VCaP (cell line): Measurements from ENCODE around the gene FBL.
A peak's percentile ranks its signal among the peaks of the same experiment; 100 is the strongest.

Source experiments
- H3K27ac ChIP-seq: fragments of 450-650 bp; 2 replicates; pipeline ENCODE4 v1.5.1; 2017
- TF ChIP-seq, protein P1 (sequence below): fragments of 450-650 bp; conservative IDR thresholded peaks from 2 replicates; pipeline ENCODE4 v1.5.1; 2017; ENCODE audit warnings: mild to moderate bottlenecking, moderate library complexity

The FBL gene

DNA sequence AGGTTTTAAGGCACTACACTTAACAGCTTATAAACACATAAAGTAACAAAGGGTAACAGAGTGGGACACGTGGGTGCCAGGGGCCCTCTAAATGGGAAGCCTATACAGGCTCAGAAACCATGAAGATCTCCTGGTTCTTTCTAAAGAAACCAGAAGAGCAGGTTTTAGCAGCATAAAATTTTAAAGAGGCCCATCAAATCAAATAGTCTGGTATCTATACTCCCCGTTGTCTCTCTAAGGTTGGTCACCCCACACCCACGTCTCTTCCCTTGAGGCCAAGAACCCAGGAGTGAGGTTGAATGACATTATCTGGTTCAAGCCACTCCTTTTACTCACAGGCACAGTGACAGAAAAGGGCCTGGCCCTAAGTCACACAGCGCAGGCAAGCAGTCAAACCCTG is 7.6 kb downstream of the FBL start:
- TF ChIP-seq, protein P1, sequence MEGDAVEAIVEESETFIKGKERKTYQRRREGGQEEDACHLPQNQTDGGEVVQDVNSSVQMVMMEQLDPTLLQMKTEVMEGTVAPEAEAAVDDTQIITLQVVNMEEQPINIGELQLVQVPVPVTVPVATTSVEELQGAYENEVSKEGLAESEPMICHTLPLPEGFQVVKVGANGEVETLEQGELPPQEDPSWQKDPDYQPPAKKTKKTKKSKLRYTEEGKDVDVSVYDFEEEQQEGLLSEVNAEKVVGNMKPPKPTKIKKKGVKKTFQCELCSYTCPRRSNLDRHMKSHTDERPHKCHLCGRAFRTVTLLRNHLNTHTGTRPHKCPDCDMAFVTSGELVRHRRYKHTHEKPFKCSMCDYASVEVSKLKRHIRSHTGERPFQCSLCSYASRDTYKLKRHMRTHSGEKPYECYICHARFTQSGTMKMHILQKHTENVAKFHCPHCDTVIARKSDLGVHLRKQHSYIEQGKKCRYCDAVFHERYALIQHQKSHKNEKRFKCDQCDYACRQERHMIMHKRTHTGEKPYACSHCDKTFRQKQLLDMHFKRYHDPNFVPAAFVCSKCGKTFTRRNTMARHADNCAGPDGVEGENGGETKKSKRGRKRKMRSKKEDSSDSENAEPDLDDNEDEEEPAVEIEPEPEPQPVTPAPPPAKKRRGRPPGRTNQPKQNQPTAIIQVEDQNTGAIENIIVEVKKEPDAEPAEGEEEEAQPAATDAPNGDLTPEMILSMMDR: no peak

DNA sequence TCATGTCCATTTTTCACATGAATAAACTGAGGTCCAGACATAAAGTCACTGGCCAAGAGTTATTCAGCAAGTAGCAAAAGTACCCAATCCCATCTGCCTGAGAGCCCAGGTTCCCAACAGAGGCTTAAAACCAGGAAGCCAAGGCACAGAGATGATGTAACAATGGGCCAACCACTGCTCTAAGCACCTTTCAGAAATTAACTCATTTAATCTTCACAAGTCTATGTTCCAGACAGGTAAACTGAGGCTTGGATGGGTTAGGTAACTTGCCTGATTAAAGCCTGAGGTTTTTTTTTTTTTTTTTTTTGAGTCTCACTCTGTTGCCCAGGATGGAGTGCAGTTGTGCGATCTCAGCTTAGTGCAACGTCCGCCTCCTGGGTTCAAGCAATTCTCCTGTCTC is 8.2 kb downstream of the FBL start:
- H3K27ac ChIP-seq: no peak overlapping the region
- TF ChIP-seq, protein P1: no peak

More for the DNA sequence above, 7.6 kb downstream of the FBL start:
- H3K27ac ChIP-seq: peak overlapping the region; percentile 30; the same call in 1 of the 2 replicates

DNA sequence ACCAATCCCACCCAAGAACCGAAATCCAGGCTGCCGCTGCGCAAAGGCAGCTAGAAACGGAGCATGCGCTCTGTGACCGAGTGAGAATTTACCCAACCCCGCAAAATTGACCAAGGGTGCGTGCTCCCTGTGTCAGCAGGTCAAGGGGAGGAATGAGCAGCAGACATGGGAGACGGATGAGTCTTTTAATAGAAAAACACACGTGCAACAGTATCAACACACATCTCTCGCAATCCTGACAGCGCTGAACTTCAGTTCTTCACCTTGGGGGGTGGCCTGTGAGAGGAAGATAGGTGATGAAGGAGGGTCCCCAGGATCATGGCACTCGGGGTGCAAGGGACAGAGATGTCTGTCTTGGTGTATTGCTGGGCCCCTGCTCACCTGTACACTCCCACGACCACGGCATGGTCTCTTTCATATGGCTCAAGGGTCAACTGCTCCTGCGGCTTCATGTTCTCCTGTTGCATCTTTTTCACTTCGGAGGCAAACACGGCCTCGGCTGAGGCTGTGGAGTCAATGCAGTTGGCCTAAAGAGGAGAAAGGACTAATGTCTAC is 11.8 kb downstream of the FBL start:
- H3K27ac ChIP-seq: peak overlapping the region; percentile 89
- TF ChIP-seq, protein P1: no peak

DNA sequence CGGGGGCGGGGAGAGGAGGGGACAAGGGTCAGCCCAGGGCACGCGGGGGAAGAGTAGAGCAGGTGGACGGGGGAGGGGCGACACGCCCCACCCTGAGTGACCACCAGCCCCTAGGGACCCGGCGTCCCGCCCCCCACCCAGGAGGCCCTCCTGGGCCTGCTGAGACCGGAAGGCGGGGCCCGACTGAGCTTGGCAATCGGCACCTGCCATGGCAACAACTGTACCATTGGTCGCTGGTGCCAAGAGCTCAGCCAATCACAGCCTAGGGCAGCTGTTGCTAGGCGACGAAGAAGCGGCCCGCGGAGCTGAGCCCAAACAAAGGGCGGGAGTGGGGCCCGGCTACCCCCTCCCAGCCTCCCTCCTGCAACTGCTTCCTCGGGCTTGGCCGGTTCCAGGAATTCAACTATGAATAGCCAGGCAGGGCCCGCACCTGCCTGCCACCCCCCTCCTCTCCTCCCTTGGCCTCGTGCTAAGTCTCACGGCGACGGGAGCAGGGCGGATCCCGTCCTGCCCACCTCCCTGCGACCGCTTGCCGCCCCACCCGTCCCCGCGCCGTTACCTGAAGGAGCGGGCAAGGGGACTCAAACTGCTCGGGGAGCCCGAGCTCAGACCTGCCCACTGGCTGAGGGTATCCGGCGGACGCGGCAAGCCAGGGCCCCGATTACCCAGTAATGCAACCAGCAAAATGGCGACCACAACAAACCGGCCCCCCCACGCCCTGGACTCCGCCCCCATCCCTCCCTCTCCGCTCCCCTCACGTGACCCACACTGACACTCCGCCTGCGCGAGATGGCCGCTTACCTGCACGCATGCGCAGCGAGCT is 12.5 kb downstream of the FBL start, which contains the start of gene DYRK1B:
Gene DYRK1B, minus strand, starts transcription at position 699 of the 823 bp plus-strand sequence. CDS start 2,295 bp downstream, outside the sequence.
- TF ChIP-seq, protein P1: no peak
- H3K27ac ChIP-seq: peak within 1 kb of the TSS; percentile 89

DNA sequence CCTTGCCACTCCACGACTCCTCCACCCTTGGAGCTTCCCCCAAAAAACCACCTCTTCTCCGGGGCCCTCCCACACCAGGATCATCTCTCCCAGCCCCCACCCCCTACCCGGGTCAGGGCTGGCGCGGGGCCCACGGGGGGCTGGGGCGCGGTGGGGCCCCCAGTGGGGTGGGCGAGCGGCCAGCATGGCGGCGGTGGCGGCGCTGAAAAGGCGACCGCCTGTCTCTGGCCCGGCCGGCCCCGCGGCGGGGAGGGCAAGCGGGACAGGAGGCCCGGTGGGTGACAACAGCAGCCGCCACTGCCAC is 13.1 kb downstream of the FBL start:
- TF ChIP-seq, protein P1: no peak
- H3K27ac ChIP-seq: peak overlapping the region; percentile 89

DNA sequence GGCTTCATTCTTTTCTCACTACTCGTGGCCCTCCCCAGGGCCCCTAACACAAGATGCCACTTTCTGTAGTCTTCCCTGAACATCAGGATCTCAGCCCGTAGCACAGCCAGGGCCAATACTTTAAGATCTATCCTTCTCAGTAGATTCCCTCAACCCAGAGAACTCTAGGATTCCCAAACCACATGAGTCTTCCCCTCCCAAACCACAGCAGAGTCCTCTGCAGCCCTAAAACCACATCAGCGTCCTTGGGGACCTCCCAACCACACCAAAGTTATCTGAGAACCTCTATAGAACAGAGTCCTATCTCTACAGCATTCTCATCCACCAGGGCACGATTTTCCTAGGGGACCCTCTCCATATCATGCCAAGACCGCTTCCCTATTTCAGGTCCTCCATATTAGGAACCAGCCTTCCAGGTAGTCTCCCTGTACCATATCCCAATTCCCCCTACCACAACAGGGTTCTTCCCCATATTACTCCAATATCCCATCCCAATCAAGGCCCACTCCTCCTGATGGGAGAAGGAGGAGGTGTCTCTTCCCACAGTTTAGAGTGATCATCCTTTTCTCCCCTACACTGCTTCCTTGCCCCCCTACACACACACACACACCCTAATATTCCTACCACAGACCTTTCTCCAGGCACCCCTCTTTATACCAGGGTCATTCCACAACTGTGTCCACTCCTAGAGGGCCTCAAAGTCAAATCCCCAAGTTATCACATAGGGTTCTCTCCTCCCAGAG is 13.7 kb downstream of the FBL start:
- H3K27ac ChIP-seq: peak overlapping the region; percentile 89
- TF ChIP-seq, protein P1: no peak

DNA sequence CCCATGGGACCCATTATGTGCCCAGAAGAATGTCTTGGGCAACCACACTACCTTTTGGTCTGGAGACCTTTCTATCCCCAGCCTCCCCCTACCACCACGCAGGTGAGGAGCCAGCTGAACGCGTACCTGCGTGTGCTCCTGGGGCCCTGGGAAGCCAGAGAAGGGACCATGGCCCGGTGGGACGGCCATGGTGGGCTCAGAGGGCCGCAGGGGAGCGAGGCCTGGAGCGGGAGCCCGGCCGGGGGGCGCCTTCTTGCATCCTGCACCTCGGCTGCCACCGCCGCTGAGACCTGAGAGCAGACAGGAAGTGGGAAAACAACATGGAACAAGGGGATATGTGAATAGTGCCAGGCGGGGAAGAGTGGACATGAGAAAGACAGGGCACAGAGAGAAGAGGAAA is 14.5 kb downstream of the FBL start:
- TF ChIP-seq, protein P1: no peak
- H3K27ac ChIP-seq: peak overlapping the region; percentile 89; the same call in 1 of the 2 replicates
